ENCODE results near the gene POU3F3.

The POU3F3 gene

GRCh38 chr2:104873689-104874054 lies 19.8 kb downstream of the POU3F3 start:
- Histone ChIP-seq H3K4me3 (peak overlapping the region; percentile 70), H3K27ac (no peak overlapping the region)
- TF ChIP-seq CTCF (IDR thresholded peaks at IDR 0.05) = no peak
- DNase-seq (ENCODE audit: low spot score) = no peak

- no peak overlapping the region for H3K27ac ChIP-seq
- no peak overlapping the region for H3K4me3 ChIP-seq
- peak; percentile 54 for DNase-seq (ENCODE audit: low spot score)
- TF ChIP-seq CTCF (IDR thresholded peaks at IDR 0.05) = no peak
Measured at GRCh38 chr2:104874230-104874629, 20.3 kb downstream of the POU3F3 start.

GRCh38 chr2:104875262-104875661 lies 21.3 kb downstream of the POU3F3 start:
- TF ChIP-seq CTCF (IDR thresholded peaks at IDR 0.05) = no peak

GRCh38 chr2:104876606-104877570 lies 23.0 kb downstream of the POU3F3 start:
- peak; percentile 22 for DNase-seq (ENCODE audit: low spot score)
- H3K4me3 ChIP-seq = no peak overlapping the region
- TF ChIP-seq CTCF (IDR thresholded peaks at IDR 0.05) = no peak
- H3K27ac ChIP-seq = no peak overlapping the region

More at GRCh38 chr2:104875262-104875661, 21.3 kb downstream of the POU3F3 start:
- H3K4me3 ChIP-seq = no peak overlapping the region
- H3K27ac ChIP-seq = no peak overlapping the region
- no peak for DNase-seq (ENCODE audit: low spot score)

GRCh38 chr2:104878863-104879512 lies 25.1 kb downstream of the POU3F3 start:
- no peak overlapping the region for H3K27ac ChIP-seq
- peak; percentile 45 for DNase-seq (ENCODE audit: low spot score)
- H3K4me3 ChIP-seq = no peak overlapping the region
- no peak for TF ChIP-seq CTCF (IDR thresholded peaks at IDR 0.05)

- no peak overlapping the region for H3K4me3 ChIP-seq
- no peak overlapping the region for H3K27ac ChIP-seq
- peak; percentile 11 for DNase-seq (ENCODE audit: low spot score)
- no peak for TF ChIP-seq CTCF (IDR thresholded peaks at IDR 0.05)
Measured at GRCh38 chr2:104880076-104880475, 26.2 kb downstream of the POU3F3 start.
